ENCODE measurements around the gene KRT28. TPM values are rescaled to one million over a fixed set of nuclear protein-coding genes. Genes with fewer than 3 reads are reported as not detected.

The KRT28 gene, protein sequence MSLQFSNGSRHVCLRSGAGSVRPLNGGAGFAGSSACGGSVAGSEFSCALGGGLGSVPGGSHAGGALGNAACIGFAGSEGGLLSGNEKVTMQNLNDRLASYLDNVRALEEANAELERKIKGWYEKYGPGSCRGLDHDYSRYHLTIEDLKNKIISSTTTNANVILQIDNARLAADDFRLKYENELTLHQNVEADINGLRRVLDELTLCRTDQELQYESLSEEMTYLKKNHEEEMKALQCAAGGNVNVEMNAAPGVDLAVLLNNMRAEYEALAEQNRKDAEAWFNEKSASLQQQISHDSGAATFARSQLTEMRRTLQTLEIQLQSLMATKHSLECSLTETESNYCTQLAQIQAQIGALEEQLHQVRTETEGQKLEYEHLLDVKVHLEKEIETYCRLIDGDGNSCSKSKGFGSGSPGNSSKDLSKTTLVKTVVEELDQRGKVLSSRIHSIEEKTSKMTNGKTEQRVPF
- not detected for total RNA-seq

DNA sequence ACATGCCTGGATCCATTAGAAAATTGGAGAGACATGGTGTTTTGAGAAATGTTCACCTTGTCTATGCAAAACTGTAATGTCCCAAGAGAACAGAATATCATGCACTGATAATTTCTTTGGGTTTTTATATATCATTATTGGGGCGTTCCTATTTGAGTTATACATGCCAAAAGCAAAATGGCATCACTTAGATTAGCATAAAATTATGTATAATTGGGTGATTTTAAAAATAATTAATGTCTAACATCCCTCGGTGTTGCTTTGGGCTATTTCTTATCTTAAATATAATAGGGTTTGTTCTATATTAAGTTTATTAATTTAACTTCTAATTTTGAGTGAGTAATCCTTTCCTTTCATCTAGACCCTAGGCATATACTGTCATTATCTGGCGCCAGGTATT is at the start of gene KRT28:
Gene KRT28 (minus strand): TSS at position 101 of the 400 bp plus-strand sequence. CDS start 66 bp downstream, at position 35.
- TF ChIP-seq, protein P1, sequence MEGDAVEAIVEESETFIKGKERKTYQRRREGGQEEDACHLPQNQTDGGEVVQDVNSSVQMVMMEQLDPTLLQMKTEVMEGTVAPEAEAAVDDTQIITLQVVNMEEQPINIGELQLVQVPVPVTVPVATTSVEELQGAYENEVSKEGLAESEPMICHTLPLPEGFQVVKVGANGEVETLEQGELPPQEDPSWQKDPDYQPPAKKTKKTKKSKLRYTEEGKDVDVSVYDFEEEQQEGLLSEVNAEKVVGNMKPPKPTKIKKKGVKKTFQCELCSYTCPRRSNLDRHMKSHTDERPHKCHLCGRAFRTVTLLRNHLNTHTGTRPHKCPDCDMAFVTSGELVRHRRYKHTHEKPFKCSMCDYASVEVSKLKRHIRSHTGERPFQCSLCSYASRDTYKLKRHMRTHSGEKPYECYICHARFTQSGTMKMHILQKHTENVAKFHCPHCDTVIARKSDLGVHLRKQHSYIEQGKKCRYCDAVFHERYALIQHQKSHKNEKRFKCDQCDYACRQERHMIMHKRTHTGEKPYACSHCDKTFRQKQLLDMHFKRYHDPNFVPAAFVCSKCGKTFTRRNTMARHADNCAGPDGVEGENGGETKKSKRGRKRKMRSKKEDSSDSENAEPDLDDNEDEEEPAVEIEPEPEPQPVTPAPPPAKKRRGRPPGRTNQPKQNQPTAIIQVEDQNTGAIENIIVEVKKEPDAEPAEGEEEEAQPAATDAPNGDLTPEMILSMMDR (IDR thresholded peaks at IDR 0.05; ENCODE audit: low read depth) = no peak

DNA sequence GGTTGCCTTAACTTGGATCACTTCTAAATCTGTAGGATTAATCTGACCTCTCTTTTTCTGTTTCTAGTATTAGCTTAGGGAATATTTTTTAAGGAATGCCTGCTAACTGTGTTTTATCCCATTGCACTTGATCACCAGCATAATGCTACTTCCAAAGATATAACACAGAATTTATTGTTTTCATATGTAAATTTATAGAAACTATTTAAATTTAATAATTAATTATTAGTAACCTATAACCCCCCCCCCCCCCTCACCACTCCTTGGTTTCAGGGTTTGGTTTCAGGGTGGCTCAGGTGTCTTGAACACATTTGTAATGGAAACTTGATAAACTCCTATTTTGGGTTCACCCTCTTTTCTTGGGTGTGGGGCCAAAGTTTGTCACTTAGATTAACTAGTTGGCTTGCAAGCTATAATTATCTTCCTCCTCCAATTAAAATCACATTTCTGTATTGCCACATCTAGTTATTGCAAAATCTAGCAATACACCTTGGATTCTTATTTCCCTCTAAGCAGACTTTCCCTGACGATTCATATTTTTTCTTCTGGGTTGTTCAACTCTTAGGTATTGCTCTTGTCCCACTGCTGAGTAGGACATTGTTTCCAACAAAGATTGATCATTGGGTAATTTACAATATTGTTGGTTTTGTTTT is 49.0 kb upstream of the KRT28 start:
- TF ChIP-seq, protein P1 (IDR thresholded peaks at IDR 0.05; ENCODE audit: low read depth) = no peak

DNA sequence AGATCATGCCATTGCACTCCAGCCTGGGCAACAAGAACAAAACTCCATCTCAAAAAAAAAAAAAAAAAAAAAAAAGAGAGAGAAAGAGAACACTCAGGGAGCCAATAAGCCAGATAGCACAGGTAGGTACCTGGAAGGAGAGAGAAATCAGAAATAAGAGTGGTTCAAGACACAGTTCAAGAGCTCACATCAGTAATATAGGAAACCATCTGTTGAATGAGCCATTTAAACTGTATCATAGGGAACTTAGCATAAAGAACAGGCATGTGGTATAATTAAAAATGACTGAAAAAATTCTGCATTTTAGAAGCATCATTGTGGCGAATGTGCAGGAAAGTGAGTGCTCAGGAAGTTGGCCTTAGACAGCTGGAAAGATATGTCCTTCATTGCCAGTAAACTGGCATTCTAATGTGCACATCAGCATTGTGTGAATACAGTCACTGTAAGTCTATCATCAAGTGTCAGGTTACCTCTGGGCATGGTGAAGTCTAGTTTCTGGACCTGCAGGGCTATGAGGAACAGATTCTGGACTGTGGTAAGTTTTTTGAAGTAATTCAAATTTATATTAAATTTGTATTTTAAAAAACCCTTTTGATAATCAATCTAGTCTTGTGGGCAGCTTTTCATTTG is 46.9 kb upstream of the KRT28 start:
- TF ChIP-seq, protein P1 (IDR thresholded peaks at IDR 0.05; ENCODE audit: low read depth) = no peak

DNA sequence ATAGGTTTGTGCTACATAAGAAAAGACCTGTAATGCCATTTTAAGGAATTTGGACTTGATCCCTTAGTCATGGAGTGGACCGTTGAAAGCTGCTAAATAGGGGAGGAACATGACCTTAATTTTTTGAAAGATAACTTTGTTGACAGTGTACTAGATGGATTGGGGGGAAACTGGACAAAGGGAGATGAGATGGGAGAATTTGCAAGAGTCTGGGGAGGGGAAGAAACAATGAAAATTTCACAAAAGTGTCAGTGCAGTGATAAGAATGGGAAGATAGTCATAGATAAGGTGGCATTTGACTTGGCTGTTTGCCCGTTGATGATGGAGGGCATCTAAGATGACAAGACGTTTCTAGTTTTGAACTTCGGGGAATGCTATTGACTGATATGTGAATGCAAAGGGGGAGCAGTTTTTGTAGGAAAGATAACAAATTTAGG is 44.9 kb upstream of the KRT28 start:
- TF ChIP-seq, protein P1 (IDR thresholded peaks at IDR 0.05; ENCODE audit: low read depth) = no peak

DNA sequence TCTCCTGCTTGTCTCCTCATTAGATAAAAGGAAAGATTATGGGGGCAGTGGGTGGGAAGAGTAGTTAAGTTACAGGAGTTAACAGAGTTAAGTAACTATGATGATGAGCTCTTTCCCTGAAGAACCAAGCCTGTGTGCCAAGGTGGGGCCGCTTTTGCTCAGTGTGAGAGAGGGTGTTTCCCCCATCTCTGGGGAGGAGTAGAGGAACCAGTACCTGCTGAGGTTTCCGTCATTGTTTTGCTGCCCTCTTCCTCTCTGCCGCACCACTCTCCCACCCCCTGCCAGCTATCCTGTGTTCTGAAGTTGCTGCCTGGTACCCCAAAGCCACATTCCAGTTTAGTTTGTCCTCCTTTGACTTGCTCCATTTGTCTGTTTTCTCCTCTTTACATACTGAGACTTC is 43.5 kb upstream of the KRT28 start:
- TF ChIP-seq, protein P1 (IDR thresholded peaks at IDR 0.05; ENCODE audit: low read depth) = no peak

DNA sequence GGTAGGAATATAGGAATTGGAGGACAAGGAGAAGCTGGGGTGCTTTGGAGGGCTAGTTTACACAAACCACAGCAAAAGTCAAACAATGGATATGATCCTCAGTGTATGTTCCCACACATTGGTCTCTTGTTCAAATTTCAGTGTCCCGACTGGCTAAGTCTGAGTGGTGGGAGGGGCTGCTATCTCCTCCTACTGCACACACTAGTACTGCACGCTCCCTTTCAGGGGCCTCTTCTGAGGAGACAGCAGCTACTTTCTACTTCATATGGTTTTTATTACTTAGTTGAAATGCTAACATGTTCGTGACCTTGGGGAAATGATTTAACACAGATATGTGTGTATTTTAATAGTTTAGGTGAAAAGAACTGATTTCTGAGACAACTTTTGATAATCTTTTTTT is 41.5 kb upstream of the KRT28 start:
- TF ChIP-seq, protein P1 (IDR thresholded peaks at IDR 0.05; ENCODE audit: low read depth) = no peak

DNA sequence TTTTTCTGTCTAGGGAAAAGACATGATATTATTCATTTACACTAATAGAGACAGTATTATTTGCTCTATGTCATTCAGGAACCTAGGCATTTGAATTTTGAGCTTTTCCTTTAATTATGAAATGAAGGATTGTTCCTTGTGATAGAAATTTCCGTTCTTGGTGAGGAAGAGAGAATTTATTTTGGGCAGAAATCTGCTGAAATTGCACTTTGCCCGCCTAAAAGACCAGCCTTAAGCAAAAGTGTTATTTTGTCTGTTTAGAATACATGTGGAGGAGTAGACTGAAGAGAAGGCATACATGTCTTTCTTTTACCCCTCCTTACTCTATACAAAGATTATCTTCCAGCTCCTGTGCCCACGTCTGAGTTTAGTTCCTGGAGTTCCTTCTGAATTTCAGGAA is 39.4 kb upstream of the KRT28 start:
- TF ChIP-seq, protein P1 (IDR thresholded peaks at IDR 0.05; ENCODE audit: low read depth) = no peak
